Amniotic epithelial cell (primary cell): ENCODE data around the gene DDIT4L.
"Not testable (repeated sequence)": the region's sequence is repeated elsewhere in the genome, so short reads cannot be mapped to it uniquely, and the experiment has no call there.

Source experiments
- DNase-seq: peaks from one replicate; pipeline ENCODE4 v3.0.0-alpha.2; 2010; ENCODE audit warnings: low read depth

DDIT4L gene, protein sequence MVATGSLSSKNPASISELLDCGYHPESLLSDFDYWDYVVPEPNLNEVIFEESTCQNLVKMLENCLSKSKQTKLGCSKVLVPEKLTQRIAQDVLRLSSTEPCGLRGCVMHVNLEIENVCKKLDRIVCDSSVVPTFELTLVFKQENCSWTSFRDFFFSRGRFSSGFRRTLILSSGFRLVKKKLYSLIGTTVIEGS

DNA sequence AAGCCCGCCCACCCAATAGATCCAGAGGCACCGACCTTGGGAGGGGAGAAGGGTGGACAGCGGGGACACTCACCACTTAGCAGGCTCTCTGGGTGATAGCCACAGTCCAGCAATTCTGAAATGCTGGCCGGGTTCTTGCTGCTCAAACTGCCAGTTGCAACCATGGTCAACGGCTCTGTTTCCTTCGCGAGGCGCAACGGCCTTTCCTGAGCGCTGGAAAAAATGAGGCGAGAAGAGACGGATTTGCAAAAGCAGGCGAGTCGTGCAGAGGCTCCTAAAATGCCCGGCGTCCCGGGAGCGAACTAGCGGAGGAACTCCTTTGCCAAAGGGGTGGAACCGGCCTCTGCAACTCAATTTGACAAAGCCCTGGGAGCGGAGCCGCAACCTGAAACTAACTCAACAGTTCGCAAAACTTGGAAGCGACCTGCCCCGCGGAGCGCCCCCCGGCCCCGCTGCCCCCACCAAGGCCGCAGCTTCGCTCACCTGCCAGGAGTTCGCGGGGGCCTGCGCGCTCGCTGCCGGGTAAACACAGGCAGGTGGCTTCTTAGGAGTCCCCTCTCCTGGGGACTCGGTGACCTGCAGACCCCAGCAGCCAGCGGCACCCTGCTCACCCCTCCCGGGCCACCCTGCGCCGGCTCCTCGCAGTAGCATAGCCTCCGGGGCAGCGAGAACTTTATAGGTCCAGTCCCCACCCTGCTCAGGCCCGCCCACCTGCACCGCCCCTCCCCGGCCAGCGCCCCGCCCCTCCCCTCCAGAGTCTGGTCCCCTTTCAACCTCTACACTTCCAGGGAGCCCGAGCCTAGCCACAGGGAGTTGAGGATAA lies at the start of gene DDIT4L:
Gene DDIT4L (minus strand): TSS at position 649 of the 823 bp plus-strand sequence. CDS start 485 bp downstream, at position 164.
- DNase-seq = peak; percentile 24

DNA sequence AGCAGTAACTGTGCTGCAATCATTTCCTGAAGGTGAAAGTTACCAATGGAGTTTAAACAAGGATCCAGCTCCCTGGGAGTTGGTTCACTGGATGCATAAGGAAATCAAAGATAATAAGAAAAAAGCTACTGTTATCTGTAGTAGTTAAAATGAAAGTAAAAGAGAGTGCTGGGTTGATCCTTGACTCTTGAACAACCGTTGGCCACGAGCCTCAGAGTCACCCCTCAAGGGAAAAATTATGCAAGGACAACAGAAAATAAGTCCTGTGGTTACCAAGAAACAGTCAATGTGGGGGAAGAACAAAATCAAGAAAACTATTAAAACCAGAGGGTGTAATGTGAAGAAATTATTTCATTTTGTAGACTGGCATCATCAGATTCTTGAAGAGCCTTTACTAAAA lies 49.7 kb upstream of the DDIT4L start:
- peak; percentile 5 for DNase-seq

DNA sequence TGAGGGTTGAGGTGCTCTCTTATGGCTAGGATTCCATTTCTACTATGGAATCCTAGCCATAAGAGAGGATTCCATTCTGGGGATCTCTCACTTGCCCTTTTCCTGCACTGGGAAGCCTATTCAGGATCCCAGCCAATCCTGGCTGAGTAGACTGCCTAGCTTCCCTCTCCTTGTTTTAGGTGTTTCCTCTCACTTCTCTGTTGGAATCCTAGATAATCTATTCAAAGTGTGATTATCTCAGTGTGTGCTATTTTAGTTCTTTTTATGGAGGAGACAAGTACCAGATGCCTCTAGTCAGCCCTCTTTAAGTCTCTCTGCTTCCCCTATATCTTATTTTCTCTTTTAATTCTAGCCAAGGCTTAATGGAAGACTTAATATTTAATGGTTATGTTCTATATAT lies 34.5 kb upstream of the DDIT4L start:
- DNase-seq = no peak

DNA sequence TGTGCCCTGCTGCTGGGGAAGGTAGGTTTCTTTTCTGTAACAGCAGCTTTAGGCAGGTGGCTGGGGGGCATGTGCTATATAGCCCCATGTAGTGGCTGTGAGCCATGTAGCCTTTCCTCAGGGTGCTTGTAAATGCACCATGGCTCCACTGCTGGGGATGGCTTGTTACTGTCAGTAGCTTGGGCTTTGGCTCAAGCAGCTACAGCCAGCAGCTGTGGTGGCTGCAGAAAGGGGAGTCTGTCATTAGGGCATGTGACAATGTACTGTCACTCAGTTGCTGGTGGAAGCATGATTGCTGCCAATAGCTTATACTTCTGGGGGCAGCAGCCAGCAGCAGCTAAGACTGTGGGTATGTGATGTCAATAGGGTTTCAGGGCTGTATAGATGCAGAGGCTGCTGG lies 33.9 kb upstream of the DDIT4L start:
- no peak for DNase-seq

DNA sequence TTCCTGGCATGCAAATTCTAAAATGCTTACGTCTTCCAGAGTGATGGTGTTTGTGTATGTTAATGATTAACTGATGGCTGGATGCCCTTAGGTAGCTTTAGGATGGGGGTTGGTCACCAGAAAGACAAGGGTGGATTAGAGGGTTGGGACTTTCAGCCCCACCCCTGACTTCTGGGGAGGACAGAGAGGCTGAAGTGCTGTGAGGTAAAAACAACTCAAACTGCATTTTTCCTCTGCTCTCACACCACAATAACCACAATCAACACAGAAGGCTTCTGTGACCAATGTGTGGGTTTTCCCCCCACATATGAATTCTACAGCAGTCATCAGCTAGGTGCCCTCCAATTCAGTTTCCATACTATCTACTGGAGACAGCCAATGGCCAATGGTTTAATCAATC lies 18.7 kb upstream of the DDIT4L start:
- no peak for DNase-seq

DNA sequence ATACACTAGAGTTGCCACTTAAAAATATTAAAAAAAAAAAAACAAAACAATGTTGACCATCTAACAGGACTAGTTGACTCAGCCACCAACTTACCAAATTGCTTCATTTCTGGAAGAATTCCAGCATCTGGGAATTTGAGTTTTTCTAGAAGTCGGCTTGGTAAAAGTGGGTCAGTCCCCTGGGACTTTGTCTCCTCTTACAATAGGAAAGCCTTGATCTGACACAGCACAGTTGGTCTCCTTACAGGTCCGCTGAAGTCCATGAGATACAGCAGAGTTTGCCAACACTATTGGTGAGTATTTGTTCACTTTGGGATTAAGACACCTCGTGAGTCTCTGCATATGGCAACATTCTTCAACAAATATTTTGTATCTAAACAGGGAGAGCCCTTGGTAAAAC lies 18.2 kb upstream of the DDIT4L start:
- no peak for DNase-seq

DNA sequence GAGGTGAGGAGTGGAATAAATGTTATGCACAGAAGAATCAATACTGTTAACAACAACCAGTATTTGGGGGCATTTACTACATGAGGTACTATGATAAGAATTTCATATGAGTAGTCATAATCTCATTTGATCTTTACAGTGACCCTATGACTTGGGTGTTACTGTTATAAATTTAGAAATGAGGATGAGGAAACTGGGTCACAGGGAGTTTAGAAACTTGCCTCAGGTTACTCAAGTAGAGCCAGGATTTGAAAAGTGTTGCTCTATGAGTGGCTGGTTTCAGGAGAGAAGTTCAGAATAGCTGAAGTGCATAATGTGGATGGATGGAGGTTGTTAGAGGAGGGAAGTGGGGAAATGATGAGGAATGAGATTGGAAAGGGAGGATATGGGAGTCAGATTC lies 16.6 kb upstream of the DDIT4L start:
- DNase-seq = no peak

DNA sequence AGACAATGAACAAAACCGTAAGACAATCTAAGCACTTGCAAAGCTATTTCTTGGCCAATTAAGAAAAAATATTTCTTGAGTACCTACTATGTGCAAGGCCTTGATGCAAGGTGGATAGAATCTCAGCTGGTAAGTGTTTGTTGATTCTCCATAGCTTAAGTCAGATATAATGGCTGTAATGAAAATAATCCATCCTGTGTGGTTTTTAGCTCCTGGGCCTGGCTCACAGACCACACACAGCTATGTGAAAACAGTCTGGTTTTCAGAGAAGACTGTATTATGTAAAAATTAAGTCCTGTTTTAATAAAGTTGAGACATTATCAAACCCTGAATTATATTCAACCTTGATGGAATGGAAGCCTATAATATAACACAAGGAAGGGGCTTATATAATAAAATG lies 7.8 kb upstream of the DDIT4L start:
- no peak for DNase-seq

DNA sequence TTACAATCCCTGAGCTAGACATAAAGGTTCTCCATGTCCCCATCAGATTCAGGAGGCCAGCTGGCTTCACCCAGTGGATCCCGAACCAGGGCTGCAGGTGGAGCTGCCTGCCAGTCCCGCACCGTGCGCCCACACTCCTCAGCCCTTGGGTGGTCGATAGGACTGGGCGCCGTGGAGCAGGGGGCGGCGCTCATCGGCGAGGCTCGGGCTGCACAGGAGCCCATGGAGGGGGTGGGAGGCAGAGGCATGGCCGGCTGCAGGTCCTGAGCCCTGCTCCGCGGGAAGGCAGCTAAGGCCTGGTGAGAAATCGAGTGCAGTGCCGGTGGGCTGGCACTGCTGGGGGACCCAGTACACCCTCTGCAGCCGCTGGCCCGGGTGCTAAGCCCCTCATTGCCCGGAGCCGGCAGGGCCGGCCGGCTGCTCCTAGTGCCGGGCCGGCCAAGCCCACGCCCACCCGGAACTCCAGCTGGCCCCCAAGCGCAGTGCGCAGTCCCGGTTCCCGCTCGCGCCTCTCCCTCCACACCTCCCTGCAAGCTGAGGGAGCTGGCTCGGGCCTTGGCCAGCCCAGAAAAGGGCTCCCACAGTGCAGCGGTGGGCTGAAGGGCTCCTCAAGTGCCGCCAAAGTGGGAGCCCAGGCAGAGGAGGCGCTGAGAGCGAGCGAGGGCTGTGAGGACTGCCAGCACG lies 6.3 kb upstream of the DDIT4L start:
- DNase-seq = not testable (repeated sequence)

DNA sequence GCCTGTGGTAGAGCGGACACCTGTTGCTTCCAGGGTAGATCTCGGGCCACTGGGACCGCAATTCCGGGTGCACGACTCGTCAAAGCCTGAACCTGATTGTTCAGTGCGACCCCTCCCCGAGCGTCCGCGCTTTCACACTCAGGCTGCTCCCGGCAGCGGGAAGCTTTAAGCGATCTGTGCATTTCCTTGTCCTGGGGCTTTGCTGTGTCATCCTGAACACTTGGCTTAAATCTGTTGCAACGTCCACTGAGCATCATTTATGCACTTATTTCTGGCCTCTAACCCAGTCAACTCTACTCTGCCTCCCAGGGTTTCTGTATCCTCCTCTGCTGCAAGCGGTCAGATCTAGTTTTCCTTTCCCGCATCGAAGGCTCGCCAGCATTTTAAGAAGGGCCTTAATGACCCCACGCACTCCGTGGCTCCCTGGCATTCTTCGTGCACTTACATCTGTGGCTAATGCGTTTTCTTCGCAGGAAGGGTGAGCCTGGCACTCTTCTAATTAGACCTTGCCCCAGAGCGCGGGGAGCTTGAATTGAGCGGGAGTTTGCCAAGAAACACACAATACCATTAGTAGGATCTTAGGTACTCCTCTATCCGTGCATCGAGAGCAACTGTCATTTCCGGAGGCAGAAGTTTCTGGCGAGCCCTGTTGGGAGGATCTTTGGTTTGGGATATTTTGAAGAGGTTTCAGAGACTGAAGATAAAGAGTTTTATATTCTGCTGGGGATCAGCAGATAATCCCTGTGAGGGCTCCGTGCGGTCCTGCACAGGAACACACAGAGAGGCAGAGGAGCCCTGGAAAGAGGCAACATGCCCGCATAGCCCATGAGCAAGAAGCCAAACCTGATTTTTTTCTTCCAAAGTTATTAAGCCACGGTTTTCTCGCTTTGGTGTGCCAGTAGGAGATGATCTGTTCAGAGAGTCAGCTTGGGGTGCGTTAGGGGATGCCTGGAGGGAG lies 654 bp upstream of the DDIT4L start:
- DNase-seq = peak; percentile 59

DNA sequence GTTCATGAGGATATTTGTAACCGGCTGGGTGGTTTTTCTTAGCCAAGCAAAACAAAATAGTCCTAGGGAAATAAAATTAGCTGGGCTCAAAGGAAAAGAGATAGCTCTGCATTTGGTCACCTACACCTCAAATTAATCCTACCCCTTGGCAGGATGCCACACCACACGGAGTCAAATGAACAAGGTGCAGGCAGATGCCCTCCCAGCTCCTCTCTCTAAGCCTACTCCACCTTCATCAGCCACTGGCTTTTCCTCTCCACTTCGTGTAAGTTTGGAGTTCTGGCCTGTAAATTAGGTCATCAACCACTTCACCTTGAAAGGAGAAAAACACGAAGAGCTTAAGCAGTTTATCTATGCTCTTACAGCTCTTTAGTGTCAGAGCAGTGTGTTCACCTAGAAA lies 1.4 kb downstream of the DDIT4L start:
- no peak for DNase-seq

DNA sequence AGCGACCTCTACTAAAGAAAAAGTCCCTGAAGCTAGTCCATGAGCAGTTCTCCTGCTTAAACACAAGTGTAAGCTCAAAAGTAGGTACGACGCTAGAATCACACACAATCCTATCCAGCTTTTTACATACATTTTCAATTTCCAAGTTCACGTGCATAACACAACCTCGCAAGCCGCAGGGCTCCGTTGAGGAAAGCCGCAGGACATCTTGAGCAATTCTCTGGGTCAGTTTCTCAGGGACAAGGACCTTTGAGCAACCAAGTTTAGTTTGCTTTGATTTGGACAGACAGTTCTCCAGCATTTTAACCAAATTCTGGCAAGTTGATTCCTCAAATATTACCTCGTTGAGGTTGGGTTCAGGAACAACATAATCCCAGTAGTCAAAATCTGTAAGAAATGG lies 2.5 kb downstream of the DDIT4L start:
- no peak for DNase-seq

DNA sequence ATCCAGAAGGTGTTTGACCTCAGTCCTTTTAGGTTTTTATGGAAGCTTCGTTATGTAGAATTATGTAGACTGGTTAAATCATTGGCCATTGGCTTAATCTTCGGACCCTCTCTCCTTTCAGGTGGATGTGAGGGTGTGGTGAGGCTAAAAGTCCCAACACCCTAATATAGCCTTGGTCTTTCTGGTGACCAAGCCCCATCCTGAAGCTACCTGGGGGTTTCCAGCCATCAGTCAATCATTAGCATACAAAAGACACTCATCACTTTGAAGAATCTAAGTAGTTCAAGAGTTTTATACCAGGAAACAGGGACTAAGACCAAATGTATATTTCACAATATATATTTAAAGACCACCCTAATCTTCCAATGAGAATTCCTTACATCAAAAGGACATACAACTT lies 5.5 kb downstream of the DDIT4L start:
- DNase-seq = no peak

DNA sequence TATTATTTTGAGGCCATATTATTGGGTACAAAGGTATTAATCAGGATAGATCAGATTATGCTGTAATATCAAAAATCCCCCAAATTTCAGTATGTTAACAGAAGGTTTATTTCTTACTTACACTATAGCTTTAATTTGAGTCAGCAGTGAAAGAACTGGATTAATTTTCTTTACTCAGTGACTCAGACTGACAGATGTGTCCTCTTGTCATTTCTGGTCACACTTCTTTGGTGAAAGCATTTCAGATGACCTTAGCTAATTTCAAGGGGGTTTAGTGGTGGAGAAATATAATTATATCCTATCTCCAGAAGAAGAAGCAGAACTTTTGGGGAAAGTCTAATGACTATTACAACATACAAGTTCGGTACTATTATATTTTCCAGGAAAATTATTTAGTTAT lies 12.4 kb downstream of the DDIT4L start:
- no peak for DNase-seq

DNA sequence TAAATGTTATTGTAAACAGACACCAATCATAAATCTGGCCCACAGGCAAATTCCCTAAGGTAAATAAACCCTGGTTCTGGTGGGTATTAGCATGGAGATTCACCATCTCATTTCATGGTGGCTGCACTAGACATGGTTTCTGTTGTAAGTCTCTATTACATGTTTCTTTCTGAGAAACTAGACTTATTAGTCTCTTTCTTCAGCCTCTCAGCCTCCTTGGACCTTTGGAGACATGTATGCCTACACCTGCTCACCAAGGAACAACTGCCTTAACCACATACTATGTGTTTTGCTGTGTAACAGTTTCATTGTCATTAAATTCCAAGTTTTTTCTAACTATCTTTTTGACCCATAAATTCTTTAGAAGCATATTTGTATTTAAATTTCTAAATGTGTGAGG lies 13.1 kb downstream of the DDIT4L start:
- no peak for DNase-seq

DNA sequence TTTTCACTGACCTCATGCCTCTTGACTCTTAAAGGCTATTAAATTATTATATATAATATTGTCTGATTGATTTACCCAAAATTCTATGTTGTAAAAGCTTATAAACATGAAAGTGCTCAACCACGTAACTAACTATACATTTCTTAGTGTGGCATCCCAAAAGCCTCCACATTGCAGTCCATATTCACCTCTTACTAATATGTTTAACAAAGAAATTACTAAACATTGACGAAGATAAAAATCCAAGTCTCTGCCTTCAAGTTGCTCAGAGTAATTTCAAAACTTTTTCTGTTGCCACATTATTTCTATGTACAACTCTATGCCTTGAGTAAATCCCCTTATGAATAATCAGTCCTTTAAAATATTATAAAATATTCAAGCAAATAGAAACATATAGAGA lies 14.4 kb downstream of the DDIT4L start:
- no peak for DNase-seq

DNA sequence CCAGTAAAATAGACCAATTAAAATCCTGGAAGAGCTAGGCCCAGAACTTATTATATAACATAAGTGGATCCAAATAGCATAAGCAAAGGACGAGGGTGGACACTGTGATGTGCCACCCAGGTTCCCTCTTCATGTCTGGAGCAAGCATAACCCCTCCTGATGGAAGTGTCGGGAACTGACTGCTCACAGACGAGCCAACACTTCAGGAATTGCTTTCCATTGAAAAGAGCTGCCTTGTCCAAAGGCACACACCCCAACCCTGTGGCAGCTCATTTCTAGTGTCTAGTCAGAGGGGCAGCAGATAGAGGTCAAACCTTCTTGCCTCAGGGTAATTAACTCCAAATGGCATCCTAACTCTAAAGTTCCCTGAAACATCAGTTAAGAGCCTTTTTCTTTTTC lies 15.3 kb downstream of the DDIT4L start:
- no peak for DNase-seq

DNA sequence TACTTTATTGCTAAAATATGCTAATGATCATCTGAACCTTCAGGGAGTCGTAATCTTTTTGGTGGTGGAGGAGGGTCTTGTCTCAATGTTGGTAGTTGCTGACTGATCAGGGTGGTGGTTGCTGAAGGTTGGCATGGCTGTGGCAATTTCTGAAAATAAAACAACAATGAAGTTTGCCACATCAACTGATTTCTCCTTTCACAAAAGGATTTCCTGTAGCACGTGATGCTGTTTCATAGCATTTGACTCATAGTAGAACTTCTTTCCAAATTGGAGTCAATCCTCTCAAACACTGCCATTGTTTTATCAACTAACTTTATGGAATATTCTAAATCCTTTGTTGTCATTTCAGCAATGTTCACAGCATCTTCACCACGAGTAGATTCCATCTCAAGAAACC lies 19.3 kb downstream of the DDIT4L start:
- DNase-seq = no peak

DNA sequence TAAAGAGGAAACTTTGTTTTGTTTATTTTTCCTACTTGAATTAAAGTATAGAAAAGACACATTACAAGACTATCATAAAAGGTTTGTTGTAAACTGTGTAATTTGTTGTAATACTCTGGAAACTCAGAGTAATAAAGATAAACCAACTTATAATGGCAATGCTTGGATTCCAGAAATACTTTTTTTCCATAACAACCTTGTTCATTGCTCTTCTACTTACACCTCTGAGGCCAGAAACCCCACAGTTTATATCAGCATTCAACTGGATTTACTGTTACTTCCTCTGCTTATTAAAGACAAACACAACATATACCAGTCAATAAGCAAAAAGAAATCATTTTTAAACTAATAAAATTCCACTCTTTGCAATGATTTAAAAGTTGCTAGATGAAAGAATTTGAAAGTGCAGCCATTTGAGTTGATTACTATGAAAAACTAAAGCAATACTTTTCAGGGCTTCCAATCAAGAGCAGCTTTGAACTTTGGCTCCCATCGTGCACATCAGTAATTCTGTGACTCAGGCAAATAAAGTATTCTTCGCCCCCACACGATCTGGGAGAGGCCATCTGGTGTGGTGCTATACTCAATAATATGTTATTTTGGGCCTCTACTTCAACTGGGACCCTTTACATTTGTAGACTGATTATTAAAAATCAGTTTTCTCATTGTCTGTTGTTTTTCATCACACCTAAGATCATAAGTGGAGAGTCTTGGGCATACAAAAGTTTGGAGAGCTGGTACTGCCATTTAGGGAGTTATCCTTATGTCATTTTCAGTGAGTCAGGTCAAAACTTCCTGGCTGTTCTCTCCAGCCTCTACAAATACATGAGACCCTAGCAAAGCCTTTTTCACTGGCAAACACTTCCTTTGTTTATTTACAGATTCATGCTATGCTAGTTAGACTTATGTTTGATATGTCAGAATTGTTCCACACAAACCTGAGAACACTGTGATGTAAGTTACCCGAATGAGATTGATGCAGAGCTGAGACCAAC lies 20.5 kb downstream of the DDIT4L start:
- DNase-seq = no peak

DNA sequence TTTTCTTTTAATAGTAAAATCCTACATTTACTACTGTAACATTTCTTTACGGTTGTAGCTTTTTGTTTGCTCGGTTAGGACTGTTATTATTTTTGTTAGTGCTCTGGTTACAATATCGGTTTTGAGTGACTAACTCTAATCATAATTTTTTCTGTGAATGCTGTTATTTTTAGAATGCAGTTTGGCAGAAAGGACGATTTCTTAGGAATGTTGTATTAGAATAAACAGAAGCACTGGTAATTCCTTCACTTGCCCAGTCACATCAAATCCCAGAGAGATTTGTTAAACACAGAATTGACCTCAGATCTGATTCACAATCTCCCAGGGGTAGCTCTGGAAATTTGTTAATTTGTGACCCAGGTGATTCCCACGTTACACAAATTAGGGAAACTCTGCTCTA lies 21.7 kb downstream of the DDIT4L start:
- peak; percentile 43 for DNase-seq
